HTR-8/SVneo (cell line): ENCODE results near the gene ATXN10.

Source experiments
- DNase-seq: peaks from one replicate; pipeline ENCODE4 v3.0.0; 2011; ENCODE audit warnings: low spot score, mixed read lengths; ENCODE audit not compliant: insufficient read length
- FAIRE-seq: peaks from 2 replicates; lab custom pipeline; 2011; peaks lifted over from hg19 to GRCh38; lab: Jason Lieb, UNC

ATXN10 gene

GRCh38 chr22:45838305-45838887 lies 166.8 kb downstream of the ATXN10 start:
- DNase-seq (no peak), FAIRE-seq (no peak)

GRCh38 chr22:45840483-45840882 lies 168.8 kb downstream of the ATXN10 start:
- FAIRE-seq (no peak), DNase-seq (no peak)

- no peak for FAIRE-seq
- no peak for DNase-seq
These were observed 170.8 kb downstream of the ATXN10 start for GRCh38 chr22:45842291-45842991.

- DNase-seq: no peak
- FAIRE-seq: no peak
These were observed 171.4 kb downstream of the ATXN10 start for GRCh38 chr22:45843031-45843430.

- DNase-seq (no peak), FAIRE-seq (no peak)
These were observed 172.4 kb downstream of the ATXN10 start for GRCh38 chr22:45843986-45844385.

GRCh38 chr22:45845076-45845487 lies 173.4 kb downstream of the ATXN10 start:
- FAIRE-seq (no peak), DNase-seq (no peak)

- FAIRE-seq (no peak), DNase-seq (no peak)
These were observed 175.3 kb downstream of the ATXN10 start for GRCh38 chr22:45846952-45847351.

- no peak for FAIRE-seq
- DNase-seq: no peak
These were observed 177.3 kb downstream of the ATXN10 start for GRCh38 chr22:45848904-45849303.

- FAIRE-seq (no peak), DNase-seq (no peak)
These were observed 181.2 kb downstream of the ATXN10 start for GRCh38 chr22:45852826-45853225.

GRCh38 chr22:45855961-45856360 lies 184.3 kb downstream of the ATXN10 start:
- no peak for FAIRE-seq

GRCh38 chr22:45857519-45857918 lies 185.9 kb downstream of the ATXN10 start:
- no peak for DNase-seq
- no peak for FAIRE-seq

More at GRCh38 chr22:45855961-45856360, 184.3 kb downstream of the ATXN10 start:
- no peak for DNase-seq

- FAIRE-seq: no peak
- no peak for DNase-seq
These were observed 187.9 kb downstream of the ATXN10 start for GRCh38 chr22:45859231-45860161.

- FAIRE-seq (peak; percentile 49), DNase-seq (no peak)
These were observed 188.6 kb downstream of the ATXN10 start for GRCh38 chr22:45860201-45860600.

- FAIRE-seq: no peak
These were observed 189.6 kb downstream of the ATXN10 start for GRCh38 chr22:45861259-45861658.

GRCh38 chr22:45863981-45864751 lies 192.5 kb downstream of the ATXN10 start:
- FAIRE-seq (peak; percentile 85), DNase-seq (peak; percentile 71)

More at GRCh38 chr22:45861259-45861658, 189.6 kb downstream of the ATXN10 start:
- DNase-seq: no peak

GRCh38 chr22:45864959-45865476 lies 193.4 kb downstream of the ATXN10 start:
- FAIRE-seq (no peak), DNase-seq (no peak)

GRCh38 chr22:45865561-45866125 lies 194.0 kb downstream of the ATXN10 start:
- no peak for DNase-seq
- no peak for FAIRE-seq

- no peak for FAIRE-seq
- DNase-seq: no peak
These were observed 194.6 kb downstream of the ATXN10 start for GRCh38 chr22:45866126-45866645.

- DNase-seq (no peak), FAIRE-seq (no peak)
These were observed 195.0 kb downstream of the ATXN10 start for GRCh38 chr22:45866646-45867117.
